Right atrium auricular region (tissue), 2 donors: ENCODE data around the gene CAST. TPM values are rescaled to one million over a fixed set of nuclear protein-coding genes. Genes with fewer than 3 reads are reported as not detected.
"Not testable (repeated sequence)": the region's sequence is repeated elsewhere in the genome, so short reads cannot be mapped to it uniquely, and the experiment has no call there.

Source experiments
- DNase-seq: peaks from one replicate; pipeline ENCODE4 v3.0.0-alpha.2; 2019; ENCODE audit warnings: low spot score
- H3K27ac ChIP-seq, 2 donors: fragments of 200-600 bp; sonication (generic); 1 replicate in 1 of 2; 2 replicates in 1 of 2; pipeline ENCODE4 v1.5.1; 2016 to 2019
- H3K27me3 ChIP-seq, 2 donors: fragments of 200-600 bp; sonication (generic); one replicate each; pipeline versions ENCODE4 v1.5.1 to v1.6.0; 2017 to 2019
- H3K36me3 ChIP-seq: fragments of 200-600 bp; sonication (generic); one replicate; pipeline ENCODE4 v1.5.1; 2016
- H3K4me1 ChIP-seq, 2 donors: fragments of 200-600 bp; sonication (generic); one replicate each; pipeline versions ENCODE4 v1.5.1 to v1.6.0; 2017 to 2019
- H3K4me3 ChIP-seq, 2 donors: fragments of 200-600 bp; sonication (generic); 1 replicate in 1 of 2; 2 replicates in 1 of 2; pipeline ENCODE4 v1.5.1; 2017 to 2019; ENCODE audit warnings: mild to moderate bottlenecking in 1 of 2, moderate library complexity in 1 of 2
- H3K9me3 ChIP-seq, 2 donors: fragments of 200-600 bp; sonication (generic); one replicate each; pipeline ENCODE4 v1.5.1; 2019
- total RNA-seq, 2 donors: library from RNA; depleted of rRNA; stranded (reverse); fragments of >200 nt; gene quantifications; one replicate each; pipeline ENCODE4 v1.1.0, GENCODE V29; 2016
- TF ChIP-seq, protein P1 (sequence below), 2 donors: fragments of 200-600 bp; sonication (generic); IDR thresholded peaks; one replicate each; pipeline ENCODE4 v1.5.1; 2019; ENCODE audit warnings: antibody characterized with exemption in 2 of 2

CAST gene
- total RNA-seq, 2 donors from 2014 or later = 439 to 631 TPM

DNA sequence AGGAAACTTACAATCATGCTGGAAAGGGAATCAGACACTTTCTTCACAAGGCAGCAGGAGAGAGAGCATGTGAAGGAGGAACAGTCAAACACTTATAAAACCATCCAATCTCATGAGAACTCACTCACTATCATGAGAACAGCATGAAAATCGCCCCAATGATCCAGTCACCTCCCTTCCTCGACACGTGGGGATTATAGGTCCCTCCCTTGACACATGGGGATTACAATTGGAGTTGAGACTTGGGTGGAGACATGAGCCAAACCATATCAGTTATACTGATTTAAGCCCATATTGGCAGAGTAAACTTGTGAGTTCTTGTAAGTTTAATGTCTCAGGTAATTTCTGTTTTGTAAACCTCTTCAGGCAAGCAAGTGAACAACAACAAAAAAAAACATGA is 74.8 kb downstream of the CAST start:
- H3K27ac ChIP-seq = peak overlapping the region; percentile 2 to 29
- no peak for DNase-seq
- peaks cover 0 to 35% of the 10 kb centered on the region in 2 donors for H3K4me1 ChIP-seq
- H3K9me3 ChIP-seq = no peaks in the 10 kb centered on the region
- TF ChIP-seq, protein P1, sequence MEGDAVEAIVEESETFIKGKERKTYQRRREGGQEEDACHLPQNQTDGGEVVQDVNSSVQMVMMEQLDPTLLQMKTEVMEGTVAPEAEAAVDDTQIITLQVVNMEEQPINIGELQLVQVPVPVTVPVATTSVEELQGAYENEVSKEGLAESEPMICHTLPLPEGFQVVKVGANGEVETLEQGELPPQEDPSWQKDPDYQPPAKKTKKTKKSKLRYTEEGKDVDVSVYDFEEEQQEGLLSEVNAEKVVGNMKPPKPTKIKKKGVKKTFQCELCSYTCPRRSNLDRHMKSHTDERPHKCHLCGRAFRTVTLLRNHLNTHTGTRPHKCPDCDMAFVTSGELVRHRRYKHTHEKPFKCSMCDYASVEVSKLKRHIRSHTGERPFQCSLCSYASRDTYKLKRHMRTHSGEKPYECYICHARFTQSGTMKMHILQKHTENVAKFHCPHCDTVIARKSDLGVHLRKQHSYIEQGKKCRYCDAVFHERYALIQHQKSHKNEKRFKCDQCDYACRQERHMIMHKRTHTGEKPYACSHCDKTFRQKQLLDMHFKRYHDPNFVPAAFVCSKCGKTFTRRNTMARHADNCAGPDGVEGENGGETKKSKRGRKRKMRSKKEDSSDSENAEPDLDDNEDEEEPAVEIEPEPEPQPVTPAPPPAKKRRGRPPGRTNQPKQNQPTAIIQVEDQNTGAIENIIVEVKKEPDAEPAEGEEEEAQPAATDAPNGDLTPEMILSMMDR (IDR thresholded peaks at IDR 0.05) = no peak
- H3K4me3 ChIP-seq = no peak overlapping the region
- H3K36me3 ChIP-seq = peaks cover 42% of the 10 kb centered on the region
- no peaks in the 10 kb centered on the region for H3K27me3 ChIP-seq

DNA sequence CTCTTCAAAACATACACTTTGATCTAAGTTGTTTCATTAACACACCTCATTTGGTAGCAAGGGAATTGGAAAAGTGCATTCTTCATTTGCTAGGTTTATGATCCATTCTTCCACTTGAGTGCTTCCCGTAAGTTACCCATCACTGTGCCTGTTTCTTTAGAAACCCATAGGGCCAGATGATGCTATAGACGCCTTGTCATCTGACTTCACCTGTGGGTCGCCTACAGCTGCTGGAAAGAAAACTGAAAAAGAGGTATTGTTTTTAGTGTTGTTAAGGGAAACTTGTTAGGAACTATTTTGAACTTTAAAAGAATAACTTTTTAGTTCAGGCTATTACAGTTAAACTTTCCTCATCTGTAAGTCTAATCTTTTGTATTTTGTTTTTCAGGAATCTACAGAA is 78.9 kb downstream of the CAST start:
- no peak for DNase-seq
- peaks cover 0 to 48% of the 10 kb centered on the region in 2 donors for H3K4me1 ChIP-seq
- peaks cover 69% of the 10 kb centered on the region for H3K36me3 ChIP-seq
- peak overlapping the region; percentile 80 to 82 for H3K27ac ChIP-seq
- TF ChIP-seq, protein P1 (IDR thresholded peaks at IDR 0.05) = no peak
- no peak overlapping the region for H3K4me3 ChIP-seq
- no peaks in the 10 kb centered on the region for H3K27me3 ChIP-seq
- H3K9me3 ChIP-seq = no peaks in the 10 kb centered on the region

DNA sequence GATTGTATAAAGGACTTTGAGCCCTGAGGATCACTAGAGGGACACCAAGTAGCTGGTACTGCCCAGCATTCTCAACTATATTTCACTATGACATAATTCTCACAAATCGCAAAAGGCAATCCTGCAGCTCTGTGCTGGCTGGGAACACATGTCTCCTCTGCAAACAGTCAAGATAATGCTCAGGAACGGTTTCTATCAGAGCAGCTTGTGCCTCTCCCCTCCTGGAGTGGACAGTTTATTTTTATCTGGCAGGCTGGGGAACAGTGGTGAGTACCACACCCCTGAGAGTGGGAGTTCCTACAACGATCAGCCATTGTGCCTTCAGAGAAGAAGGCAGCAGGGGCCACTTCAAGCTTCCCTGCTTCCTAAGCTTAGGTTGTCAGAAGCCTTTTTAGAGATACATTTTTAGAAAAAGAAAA is 79.7 kb downstream of the CAST start:
- Histone ChIP-seq H3K27me3 (no peaks in the 10 kb centered on the region), H3K27ac (peak overlapping the region; percentile 80 to 82), H3K36me3 (peaks cover 76% of the 10 kb centered on the region), H3K4me1 (peaks cover 0 to 53% of the 10 kb centered on the region in 2 donors), H3K9me3 (no peaks in the 10 kb centered on the region), H3K4me3 (no peak overlapping the region)
- no peak for DNase-seq
- TF ChIP-seq, protein P1 (IDR thresholded peaks at IDR 0.05) = no peak

DNA sequence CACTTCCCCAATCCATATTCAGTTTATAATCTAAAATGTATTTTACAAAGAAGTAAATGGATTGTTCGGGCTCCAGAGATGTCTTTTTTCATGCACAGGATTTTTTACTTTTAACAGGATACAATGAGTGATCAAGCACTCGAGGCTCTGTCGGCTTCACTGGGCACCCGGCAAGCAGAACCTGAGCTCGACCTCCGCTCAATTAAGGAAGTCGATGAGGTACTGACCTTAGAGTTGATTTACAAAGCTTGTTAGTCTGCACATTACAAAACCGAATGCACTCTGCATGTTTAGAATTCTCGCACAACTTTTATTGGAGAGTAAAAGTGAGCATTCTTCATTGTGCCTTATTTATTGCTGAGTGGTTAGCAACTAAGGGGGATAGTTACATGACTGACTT is 80.4 kb downstream of the CAST start:
- H3K27me3 ChIP-seq = no peaks in the 10 kb centered on the region
- DNase-seq = no peak
- peak overlapping the region; percentile 80 to 82 for H3K27ac ChIP-seq
- no peaks in the 10 kb centered on the region for H3K9me3 ChIP-seq
- H3K4me3 ChIP-seq = no peak overlapping the region
- TF ChIP-seq, protein P1 (IDR thresholded peaks at IDR 0.05) = no peak
- peaks cover 0 to 60% of the 10 kb centered on the region in 2 donors for H3K4me1 ChIP-seq
- peaks cover 82% of the 10 kb centered on the region for H3K36me3 ChIP-seq

DNA sequence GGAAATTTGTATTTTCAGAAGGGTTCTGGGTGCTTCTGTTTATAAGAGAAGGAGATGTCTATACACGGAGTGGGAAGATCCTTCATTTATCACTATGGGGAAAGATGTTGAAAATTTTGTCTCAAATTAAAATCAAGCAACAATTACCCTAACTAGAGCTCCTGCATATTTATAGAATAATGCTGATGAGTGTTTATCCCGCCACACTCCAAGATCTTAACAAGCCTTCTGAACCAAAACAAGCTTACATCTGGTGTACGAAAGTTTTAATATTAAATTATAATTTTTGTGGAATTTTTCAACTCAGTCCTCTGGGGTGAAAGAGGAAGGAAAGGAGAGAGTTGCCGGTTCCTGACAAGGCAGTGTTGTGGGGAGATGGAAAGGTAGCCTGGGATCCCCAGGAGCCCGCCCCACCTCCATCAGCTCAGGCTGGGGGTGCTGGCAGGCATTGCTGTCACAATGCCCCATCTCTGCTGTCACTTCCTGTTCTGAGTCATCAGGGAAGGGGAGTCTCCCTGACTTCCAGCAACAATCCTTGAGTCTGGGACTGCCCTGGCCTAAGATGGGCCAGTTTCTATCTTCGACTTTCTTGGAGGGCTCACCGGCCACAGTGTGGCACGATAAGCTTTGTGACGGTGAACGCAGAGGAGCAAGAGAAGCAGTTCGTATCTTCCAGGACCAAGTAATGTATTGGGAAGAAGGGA is 81.0 kb downstream of the CAST start:
- TF ChIP-seq, protein P1 (IDR thresholded peaks at IDR 0.05) = no peak
- H3K36me3 ChIP-seq = peaks cover 83% of the 10 kb centered on the region
- no peaks in the 10 kb centered on the region for H3K27me3 ChIP-seq
- DNase-seq = peak; percentile 69
- H3K4me1 ChIP-seq = peaks cover 0 to 65% of the 10 kb centered on the region in 2 donors
- no peak overlapping the region for H3K4me3 ChIP-seq
- peak overlapping the region; percentile 80 to 82 for H3K27ac ChIP-seq
- H3K9me3 ChIP-seq = no peaks in the 10 kb centered on the region

DNA sequence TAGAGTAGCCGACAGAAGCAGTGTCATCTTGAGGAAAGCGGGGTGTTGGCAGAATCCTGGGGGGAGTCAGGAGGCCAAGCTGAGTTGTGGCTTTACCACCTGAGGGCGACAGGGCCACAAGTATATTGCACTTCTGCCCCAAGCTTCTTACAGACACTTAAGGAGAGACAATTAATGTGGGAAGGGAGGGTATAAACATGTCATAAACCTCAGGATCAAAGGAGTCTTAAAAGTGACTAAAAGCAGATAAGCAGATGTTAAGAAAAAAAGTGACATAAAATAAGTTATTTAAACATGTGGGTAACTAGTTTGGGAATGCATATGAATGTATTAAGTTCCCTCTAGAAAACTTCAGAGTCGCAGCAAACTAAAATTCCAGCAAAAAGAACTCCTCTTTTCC is 81.6 kb downstream of the CAST start:
- TF ChIP-seq, protein P1 (IDR thresholded peaks at IDR 0.05) = no peak
- Histone ChIP-seq H3K27ac (peak overlapping the region; percentile 80 to 82), H3K9me3 (no peaks in the 10 kb centered on the region), H3K4me3 (no peak overlapping the region), H3K4me1 (peaks cover 0 to 71% of the 10 kb centered on the region in 2 donors), H3K36me3 (peaks cover 83% of the 10 kb centered on the region), H3K27me3 (no peaks in the 10 kb centered on the region)
- no peak for DNase-seq

DNA sequence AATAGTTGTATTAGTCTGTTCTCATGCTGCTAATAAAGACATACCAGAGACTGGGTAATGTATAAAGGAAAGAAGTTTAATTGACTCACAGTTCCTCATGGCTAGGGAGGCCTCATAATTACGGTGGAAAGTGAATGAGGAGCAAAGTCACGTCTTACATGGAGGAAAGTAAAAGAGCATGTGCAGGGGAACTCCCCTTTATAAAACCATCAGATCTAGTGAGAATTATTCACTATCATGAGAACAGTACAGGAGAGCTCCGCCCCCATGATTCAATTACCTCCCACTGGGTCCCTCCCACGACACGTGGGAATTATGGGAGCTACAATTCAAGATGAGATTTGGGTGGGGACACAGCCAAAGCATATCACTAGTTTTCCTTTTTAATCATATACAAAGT is 82.0 kb downstream of the CAST start:
- not testable (repeated sequence) for H3K4me3 ChIP-seq, H3K9me3 ChIP-seq, H3K27me3 ChIP-seq, DNase-seq
- peak overlapping the region; percentile 80 to 82 for H3K27ac ChIP-seq
- H3K4me1 ChIP-seq = peaks cover 0 to 73% of the 10 kb centered on the region in 2 donors
- H3K36me3 ChIP-seq = peaks cover 84% of the 10 kb centered on the region
